ENCODE measurements around the gene BTC.
"Not testable (repeated sequence)": the region's sequence is repeated elsewhere in the genome, so short reads cannot be mapped to it uniquely, and the experiment has no call there.

The BTC gene, protein sequence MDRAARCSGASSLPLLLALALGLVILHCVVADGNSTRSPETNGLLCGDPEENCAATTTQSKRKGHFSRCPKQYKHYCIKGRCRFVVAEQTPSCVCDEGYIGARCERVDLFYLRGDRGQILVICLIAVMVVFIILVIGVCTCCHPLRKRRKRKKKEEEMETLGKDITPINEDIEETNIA

DNA sequence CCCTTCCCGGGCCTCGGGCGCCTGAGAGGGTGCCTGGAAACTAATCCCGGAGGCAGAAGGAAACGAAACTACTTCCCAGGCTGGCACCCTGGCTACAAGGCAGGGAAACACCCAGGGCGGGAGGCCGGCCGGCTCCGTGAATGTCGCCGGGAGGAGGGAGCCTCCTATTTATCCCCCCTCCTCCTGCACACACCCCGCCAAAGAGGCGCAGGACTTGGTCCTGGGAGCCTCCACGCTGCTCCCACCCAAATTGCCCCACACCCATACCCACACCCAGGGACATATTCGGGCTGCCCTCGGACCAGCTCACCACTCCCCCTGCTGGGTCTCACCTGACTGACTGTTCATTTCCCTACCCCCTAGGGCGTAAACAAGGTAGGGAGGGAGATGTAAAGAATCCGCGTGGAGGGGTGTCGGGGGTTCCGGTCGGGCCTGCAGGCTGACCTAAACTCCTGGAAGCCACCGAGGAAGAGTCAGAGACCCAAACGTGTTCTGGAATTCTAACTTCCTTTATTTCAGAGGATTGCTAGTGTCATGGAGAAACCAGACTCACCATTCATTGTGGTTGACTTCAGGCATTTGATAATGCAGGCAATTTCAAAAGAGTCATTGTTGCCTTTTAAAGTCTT, at the start of gene BTC:
TSS of gene BTC (minus strand) at position 142 of the 629 bp plus-strand sequence. CDS start 198 bp downstream, outside the sequence.
- no peak for DNase-seq (ENCODE audit: low spot score)

DNA sequence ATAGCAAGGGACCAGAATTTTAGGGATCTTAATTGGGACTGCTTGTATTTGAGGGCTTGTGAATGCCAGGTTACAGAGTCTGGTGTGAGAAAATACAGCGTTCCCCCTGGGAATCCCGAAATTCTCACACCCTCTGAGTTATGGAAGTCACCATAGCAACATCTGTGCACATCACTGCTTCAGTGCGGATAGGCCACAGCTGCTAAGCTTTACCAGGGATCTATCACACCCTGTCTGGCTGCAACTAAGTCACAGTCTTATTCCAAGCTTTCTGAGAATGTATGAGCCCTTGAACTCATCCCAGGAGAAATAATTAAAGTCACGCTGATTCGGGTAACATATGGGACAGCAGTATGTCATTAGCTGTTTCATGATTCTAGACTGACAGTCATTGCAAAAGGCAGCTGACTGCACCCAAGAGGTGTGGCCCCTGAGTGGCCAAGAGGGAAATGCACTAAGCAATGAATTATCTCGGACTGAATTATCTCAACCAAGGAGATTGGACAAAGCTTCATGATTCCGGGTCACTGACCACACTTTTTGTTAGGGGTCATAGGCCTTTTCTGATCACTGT, 46.7 kb upstream of the BTC start:
- DNase-seq (ENCODE audit: low spot score), result no peak

DNA sequence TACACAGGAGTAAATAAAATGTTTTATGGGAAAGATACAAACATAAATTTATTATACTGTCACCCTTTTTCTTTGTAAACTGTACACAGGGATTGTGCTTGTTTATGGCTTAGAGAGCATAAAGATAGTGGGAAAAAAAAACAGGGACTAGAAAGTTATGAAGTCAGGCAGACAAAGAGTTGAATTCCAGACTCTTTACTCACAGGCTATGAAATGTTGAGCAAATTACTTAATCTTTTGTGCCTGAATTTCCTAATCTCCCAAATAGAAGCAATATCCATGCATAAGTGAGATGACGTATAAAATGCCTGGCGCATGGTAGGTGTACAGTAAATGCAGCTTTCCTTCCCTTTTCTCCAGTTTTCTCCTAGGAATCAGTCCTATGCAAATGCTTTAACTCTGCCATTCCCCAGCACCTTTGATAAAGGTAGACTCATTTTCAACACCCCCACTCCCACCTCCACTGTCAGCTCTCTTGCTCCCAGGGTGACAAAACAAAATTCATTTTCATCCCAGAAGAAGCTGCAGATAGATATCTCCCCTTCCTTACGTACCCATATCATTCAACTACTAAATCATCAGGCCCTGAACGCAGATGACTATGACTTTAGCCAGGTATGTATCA, 44.5 kb upstream of the BTC start:
- no peak for DNase-seq (ENCODE audit: low spot score)

DNA sequence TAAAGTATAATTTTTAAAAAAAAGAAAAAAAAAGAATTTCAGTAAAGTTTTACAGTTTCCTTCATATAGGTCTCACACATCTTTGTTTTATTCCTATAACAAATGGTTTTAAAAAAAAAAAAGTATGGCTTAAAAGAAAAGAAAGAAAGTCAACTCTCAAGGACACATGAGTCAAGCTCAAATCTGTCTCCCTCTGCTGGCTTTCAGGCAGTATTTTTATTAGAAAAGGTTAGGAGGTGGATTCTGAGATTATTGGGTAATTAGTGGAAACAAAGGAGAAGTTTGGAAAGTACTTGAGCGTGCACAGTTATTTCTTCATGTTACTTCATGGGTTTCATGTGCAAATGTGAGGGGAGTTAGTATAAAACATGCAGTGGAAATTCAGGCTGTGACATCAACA, 36.6 kb upstream of the BTC start:
- DNase-seq (ENCODE audit: low spot score), result no peak

DNA sequence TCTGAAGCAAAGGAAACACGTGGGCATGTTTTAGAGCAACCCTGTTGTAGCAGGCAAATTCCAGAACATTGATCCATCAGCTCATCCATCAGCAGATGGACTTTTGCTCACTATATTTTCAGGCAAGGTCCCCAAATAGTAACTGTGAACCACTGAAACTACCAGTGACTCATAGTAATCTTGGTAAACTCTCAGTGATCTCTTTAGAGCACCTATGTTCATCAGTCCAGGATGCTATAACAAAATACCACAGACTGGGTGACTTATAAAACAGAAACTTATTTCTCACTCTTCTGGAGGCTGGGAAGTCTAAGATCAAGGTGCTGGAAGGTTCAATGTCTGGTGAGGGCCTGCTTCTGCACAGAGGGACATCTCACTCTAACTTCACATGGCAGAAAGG, 28.9 kb upstream of the BTC start:
- DNase-seq (ENCODE audit: low spot score), result no peak

DNA sequence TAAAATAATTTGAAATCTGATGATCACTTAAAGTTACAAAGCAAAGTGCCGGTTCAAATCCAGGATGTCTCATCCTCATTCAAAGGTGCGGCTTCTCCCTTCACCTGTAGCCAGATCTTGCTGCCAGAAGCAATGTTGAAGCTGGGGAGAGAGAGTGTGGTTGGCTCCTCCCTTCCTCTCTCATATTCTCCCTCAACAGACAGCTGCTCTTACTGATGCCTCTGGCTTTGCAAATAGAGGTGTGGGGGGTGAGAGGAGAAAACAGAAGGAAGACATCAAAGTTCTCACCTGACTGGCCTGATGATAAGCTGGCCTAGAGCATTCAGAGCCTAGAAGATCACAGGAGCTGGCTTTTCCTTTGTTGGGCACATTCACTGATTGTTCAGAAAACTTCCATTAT, 28.3 kb upstream of the BTC start:
- no peak for DNase-seq (ENCODE audit: low spot score)

DNA sequence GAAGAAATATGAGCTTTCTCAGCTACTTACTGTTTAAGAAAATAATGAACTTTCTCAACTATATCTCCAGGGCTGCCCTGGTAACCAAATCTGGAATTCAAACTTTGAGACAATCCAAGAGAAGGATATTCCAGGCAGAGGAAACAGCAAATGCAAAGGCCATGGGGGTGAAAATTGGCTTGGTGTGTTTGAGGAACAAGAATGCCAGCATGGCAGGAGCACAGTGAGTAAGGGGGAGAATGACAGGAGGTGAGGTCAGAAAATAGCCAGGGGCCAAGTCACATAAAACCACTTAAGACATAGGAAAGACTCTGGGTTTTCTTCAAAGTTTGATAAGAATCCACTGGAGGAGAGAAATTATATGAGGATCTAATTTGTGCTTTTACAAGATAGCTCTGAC, 27.2 kb upstream of the BTC start:
- DNase-seq (ENCODE audit: low spot score), result no peak

DNA sequence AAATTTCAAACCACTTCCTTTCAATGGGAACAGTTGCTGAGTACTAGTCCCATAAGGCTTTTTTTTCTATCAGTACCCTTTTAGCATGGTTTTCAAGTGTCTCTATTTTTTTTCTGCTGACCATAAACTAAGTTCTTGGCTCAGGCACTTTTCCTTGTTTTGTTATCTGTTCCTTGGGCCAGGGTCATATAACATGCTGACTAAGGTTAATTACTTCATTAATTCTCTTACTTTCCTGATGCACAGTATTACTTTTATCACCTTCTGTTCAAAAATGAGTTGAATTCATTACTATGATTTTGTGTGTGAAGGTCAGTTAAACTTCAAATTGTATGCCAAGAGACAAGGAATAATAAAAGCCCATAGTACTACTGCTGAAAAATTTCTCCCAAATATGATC, 19.7 kb upstream of the BTC start:
- no peak for DNase-seq (ENCODE audit: low spot score)

DNA sequence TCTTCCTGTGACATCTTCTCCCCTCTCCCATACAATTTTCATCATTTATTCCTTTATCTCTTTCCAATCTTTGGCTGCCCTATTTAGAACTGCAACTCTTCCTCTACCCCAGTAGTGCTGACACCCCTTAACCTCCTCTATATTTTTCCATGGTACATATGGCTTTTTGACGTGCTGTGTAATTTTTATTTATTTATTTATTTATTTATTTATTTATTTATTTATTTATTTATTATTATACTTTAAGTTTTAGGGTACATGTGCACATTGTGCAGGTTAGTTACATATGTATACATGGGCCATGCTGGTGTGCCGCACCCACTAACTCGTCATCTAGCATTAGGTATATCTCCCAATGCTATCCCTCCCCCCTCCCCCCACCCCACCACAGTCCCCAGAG, 17.7 kb upstream of the BTC start:
- DNase-seq (ENCODE audit: low spot score), result not testable (repeated sequence)

DNA sequence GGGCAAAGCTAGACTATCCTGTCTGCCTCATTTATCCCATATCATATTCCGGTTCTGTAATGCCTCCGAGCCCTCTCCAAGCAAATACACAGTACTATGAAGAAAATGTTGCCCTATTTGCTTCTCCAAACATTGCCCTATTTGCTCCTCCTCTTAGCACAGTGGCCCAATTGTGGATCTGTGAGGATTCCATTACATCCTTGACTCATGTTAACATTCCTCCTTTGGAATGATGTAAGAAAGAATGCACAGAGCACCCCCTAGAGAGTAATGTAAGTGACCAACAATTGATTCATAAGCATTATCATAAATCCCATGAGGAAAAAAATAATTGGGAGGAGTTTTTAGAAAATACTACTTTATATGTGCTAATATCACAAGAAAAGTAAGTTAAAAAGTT, 11.3 kb upstream of the BTC start:
- DNase-seq (ENCODE audit: low spot score), result no peak

DNA sequence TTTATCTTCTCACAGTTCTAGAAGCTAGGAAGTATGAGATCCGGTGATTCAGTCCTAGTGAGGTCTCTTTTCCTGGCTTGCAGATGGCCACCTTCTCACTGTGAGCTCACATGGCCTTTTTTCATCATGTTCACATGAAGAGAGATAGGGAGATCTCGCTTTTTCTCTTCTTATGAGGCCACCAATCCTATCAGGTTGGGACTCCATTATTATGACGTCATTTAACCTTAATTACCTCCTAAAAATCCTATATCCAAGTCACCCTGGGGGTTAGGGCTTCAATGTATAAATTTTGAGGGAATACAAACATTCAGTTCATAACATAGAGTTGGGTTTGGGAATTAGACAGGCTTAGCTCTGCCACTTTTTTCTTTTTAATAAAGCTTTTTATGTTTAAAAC, 6.0 kb upstream of the BTC start:
- DNase-seq (ENCODE audit: low spot score), result no peak

DNA sequence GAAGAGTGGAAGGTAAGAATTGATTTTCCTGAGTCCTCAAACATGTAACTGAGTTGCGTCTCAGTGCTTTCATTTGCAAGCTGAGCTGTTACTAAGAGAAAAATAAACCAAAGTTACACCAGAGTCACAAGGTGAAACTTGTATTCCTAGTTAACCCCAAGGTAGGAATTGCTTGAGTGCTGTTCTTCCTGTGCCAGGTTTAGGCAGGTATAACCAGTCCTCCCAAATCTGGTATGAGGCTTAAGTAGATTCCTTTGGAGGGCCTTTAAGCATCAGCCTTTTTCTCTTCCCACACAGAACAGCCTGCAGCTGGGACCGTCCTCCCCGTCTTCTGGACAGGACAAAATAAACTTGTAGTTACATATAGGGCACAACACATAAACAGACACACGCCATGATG, 2.3 kb upstream of the BTC start:
- DNase-seq (ENCODE audit: low spot score), result no peak

DNA sequence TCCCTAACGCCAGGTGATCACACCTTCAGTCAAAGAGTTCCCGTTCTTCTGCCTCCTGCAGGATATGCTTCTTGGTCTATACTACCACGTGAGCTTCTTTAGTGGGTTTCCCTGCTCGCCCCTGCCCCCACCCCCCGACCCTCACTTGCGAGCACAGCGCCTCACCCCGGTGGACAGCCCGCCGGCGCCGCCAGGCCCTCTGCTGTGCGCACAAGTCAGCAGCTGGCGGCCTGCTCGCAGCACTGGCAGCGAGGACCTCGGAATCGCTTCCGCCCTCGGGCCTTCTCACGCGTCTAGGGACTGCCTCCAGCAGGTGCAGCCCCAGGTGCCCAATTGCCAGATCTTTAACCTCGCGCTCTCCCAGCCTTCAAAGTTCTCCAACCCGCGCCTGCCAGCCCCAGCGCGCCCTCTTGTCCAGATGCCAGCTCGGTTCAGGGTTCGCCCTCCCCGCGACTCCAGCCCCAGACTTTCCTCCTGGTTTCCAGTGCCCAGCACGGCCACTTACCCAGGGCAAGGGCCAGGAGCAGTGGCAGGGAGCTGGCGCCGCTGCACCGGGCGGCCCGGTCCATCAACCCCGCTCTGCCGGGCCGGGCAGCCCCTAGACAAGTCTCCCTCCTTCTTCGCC, 454 bp downstream of the BTC start:
- no peak for DNase-seq (ENCODE audit: low spot score)

DNA sequence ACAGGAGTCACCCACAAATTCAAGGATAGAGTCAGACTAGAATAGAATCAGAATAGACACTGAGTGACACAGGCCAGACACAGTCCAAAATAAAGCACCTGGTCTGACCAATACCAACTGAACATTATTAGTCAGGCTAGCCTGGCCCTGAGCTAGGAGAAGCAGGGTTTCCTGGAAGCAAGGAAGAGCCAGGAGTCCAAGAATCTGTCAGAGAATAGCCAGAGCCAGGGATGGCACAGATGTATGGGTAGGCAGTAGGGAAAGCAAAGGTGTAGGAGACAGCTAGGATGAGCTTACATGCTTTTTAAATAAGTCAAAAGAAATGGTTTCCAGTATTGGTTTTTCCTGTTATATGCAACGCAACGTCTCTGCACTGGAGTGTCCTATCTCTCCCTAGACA, 3.7 kb downstream of the BTC start:
- no peak for DNase-seq (ENCODE audit: low spot score)

DNA sequence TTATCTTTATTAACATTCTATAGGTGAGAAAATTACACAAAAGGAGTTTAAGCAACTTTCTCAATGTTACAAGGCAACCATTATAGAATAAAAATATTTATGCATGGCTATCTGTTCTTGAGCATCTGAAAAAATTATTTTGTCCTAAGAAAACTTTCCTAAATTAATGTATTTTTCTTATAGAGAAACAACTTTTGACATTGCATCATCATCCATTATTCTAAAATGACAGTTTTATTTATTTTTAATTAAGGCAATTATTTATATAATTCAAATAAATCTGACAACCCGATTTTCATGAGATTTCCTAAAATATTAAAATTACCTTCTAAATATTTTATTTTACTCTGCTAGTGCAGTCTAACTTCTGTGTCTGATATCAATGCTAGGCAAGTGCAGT, 4.8 kb downstream of the BTC start:
- DNase-seq (ENCODE audit: low spot score), result no peak

DNA sequence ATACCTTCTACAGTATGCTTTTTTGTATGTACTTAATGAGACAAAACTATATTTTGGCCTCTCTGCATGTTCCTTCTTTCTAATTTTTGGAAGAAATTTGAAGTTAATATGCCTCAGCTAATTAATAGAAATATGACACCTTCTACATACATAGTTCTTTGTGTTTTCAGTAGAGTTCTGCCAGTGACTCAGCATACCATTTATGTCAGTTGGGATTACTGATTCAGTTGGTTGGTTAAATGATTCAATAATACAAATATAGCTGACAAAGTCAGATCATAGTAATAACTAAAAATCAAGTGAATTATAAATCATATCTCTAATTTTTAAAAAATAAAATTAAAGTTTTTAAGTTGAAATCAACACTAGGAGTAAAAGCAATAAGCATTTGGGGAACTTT, 16.8 kb downstream of the BTC start:
- DNase-seq (ENCODE audit: low spot score), result no peak

DNA sequence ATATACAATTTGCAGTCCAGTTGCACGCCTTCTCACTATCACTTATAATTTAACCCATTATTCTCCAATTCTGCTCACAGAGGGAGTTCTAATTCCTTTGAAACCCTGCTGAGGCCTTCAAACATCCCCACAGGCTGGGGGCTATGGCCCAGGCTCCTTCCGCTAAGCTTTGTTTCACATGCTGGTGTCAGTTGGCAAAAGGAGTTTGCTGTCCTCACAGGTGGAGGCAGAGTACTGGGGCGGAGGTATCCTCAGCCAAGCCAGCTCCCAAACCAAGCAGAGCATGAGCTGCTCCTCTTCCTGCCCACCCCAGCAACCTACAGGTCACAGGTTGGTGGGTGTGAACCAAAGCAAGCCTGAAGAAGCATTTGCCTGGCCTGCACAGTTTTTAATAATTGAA, 21.5 kb downstream of the BTC start:
- DNase-seq (ENCODE audit: low spot score), result no peak

DNA sequence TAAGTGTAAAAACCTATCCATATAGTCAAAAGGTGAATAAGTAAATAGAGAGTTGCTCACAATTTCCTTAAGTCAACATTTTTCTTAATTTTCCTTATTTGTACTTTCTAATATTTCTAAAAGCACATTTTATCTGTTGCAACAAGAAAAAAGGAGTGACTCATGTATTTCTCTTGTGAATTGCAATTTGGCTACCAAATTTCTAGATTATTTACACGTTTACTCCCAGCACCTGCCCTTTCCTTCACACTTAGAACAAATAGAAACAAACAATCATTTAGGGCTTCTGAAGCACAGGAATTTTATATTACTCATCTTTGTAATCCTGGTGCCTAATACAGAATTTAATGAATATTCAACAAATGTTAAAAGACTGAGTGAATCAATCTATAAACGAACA, 22.2 kb downstream of the BTC start:
- DNase-seq (ENCODE audit: low spot score), result no peak

DNA sequence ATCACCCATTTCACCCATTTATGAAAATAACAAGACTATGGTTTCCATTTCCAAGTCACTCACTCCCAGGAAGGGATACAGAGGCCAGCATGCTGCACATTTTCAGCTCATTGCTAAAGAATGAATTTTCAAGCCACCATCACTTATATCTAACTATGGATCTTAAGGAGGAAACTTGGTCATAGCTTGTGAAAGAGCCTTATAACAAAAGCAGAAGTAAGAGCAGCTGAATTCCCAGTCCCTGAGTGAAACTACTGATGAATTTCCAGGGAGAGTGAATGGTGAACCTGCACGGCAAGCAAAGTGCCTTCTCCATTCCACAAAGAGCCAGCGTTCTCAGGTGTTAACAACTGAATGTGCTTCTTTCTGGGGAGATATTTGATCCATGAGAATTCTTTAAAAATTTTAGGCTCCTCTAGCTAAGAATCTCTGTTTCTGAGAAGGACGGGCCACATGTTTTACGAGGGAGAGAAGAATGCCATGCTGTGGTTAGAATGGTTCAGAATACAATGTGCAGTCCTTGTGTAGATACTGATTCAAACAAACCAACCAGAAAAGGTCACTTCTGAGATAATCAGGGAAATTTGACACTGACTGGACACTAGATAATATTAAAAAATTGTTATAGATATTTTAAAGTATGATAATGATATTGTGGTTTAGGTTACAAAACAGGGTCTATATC, 24.0 kb downstream of the BTC start:
- DNase-seq (ENCODE audit: low spot score), result no peak

DNA sequence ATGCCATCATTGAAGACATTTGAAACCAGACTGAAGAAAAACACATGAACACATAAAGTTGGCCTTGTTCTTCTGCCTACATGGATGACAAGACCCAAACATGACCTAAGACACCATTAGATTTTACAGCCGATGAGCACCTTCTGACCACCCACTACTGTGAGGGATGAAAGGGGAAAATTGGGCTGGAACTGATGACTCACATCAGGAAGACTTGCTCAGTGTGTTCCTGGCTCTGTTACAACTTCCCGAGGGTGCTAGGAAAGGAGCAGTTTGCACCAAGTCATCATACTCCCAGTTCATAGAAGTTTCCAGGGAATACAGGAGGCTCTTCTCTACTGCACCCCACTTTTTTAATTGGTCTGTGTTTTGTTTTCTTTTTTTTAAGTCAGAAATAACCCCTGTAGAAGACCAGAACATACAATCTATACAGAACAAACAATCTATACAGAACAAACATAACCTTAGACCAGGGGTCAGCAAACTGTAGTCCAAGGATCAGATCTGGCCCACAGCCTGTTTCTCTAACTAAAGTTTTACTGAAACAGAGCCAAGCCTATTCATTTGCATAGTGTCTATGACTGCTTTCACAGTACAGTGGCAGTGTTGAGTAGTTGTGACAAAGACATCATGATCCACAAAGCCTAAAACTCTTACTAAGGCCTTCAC, 25.3 kb downstream of the BTC start:
- no peak for DNase-seq (ENCODE audit: low spot score)

DNA sequence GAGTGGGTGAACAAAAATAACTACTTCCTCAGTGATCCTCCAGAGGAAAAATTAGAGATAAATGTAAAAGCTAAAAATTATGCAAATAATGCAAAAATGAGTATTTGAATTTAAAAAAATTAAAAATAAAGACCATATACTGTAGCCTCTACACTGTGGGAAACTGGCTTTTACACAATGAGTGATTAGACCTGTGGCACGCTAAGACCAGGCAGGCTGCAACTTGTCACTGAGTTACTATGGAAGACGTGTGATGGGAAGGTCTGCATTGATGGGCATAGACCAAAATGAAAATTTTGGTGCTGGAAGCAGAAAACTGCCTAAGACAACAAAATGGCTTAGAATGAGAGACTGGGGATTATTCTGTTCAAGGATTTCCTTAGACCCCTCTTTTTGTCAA, 30.2 kb downstream of the BTC start:
- DNase-seq (ENCODE audit: low spot score), result no peak

DNA sequence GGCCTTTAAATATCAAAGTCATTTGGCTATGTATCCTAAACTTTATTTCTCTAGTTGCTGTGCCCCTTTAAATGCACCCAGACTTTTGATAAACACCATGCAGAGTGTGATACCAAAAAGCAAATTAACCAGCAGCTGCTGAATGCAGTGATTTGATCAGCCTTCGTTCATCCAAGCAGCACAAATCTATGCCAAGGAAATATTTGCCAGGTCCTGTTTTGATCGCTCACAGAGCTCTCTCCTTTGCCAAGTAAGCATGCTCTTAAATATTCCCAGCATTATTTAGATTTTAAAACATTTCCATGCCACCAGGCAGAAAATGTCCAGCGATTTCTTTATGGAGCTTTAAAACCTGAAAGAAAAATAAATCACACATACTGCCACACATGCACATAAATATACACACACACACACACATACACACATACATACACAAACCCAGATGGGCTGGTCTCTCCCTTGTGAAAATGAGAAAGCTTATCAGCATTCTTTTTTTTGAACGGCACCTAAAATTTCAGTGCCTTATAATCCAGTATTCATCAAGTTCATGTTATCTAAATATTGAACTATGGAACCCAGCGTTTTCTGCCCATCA, 35.7 kb downstream of the BTC start:
- no peak for DNase-seq (ENCODE audit: low spot score)
